NK-92 treated with Interleukin-12 subunit alpha and Interleukin-12 subunit beta, amount 100 ng/mL, for 24 hours (cell line): ENCODE data around the gene RPLP2.

ENCODE experiments used
- DNase-seq: peaks from one replicate; lab custom pipeline; 2025; lab: John Stamatoyannopoulos, UW

The RPLP2 gene

DNA sequence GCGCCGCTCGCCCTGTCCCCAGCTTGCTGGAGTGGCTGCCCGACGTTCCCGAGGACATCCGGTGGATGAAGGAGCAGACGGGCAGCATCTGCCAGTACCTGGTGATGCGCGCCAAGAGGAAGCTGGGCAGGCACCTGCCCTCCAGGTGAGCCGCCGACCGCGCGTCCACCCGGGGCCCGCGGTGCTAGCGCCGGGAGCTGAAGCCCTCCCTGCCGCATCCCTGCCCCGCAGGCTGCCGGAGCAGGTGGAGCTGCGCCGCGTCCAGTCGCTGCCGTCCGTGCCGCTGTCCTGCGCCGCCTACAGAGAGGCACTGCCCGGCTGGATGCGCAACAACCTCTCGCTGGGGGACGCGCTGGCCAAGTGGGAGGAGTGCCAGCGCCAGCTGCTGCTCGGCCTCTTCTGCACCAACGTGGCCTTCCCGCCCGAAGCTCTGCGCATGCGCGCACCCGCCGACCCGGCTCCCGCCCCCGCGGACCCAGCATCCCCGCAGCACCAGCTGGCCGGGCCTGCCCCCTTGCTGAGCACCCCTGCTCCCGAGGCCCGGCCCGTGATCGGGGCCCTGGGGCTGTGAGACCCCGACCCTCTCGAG lies 14.6 kb downstream of the RPLP2 start:
- DNase-seq = no peak

DNA sequence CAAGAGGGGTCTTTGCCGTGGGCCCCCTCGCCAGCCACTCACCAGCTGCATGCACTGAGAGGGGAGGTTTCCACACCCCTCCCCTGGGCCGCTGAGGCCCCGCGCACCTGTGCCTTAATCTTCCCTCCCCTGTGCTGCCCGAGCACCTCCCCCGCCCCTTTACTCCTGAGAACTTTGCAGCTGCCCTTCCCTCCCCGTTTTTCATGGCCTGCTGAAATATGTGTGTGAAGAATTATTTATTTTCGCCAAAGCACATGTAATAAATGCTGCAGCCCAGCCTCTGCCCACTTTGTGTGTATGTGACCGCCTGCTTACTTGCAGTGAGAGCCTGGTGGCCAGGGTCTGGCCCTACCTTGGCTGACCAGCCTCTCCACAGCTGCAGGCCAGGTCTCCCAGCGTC lies 15.2 kb downstream of the RPLP2 start:
- DNase-seq = no peak

DNA sequence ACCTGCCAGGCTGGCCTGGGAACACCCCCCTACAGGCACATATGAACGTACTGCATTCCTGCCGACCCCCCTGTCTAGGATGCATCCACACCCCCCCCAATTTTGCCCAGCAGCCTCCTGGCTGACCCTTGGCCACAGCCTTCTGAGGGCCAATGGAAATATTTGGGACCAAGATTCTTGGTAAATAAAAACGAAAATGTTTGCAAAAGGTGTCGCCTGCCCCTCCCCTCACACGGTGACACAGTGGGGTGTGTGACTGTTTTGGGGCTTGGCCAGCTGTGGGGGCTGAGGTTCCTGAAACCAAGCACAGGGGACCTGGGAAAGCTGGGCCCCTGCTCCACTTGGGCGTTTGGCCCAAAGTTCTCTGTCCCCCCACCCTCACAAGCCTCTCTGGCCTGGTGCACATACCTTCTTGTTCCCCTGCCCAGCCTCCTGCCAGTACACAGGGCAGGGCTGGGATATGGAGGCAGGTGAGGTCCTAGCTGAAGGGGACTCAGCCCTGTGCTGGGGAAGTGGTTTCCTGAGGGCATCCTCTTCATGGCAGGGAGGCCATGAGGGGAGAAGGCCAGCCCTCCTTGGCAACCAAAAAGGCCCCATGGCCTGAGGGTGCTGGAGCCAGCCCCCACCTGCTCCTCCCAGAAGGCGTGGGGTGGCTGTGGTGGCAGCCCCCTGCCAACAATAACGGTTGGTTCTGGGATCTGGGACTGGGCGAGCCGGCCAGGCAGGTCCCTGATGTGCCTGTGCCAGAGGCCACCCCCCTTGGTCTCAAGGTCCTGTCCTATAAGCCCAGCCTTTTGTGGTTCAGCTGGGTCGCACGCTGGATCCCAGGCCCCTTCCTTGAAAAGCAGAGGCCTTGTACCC lies 15.8 kb downstream of the RPLP2 start:
- no peak for DNase-seq

DNA sequence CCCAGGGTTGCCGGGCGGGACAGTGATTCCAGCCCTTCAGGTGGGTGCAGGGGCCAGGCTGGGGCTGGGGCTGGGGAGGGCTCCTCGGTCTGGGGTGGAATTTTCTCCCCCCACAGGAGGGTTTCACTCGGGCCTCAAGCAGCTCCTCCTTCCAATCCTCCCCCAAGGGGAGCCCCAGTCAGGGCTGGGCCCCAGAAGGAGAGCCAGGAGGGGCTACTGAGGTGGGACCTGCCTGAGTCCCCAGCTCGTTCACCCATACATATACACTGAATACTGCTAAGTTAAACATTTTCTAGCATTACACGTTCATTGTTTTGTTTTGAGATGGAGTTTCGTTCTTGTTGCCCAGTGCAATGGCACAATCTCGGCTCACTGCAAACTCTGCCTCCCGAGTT lies 16.5 kb downstream of the RPLP2 start:
- no peak for DNase-seq

DNA sequence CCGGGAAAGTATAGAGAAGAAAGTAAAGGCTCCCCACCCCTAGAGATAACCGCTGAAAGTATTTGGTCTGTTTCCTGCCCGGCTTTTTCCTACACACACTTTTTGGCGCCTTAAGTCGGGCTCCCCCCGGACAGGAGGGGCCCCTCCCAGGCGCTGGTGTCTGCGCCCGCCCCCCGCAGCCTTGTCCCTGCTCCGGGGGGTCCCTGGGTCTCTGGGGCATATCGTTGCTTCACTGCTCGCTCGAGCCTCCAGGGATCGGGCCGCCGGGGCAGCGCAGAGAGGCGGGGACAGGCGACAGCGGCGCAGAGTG lies 17.0 kb downstream of the RPLP2 start:
- no peak for DNase-seq

DNA sequence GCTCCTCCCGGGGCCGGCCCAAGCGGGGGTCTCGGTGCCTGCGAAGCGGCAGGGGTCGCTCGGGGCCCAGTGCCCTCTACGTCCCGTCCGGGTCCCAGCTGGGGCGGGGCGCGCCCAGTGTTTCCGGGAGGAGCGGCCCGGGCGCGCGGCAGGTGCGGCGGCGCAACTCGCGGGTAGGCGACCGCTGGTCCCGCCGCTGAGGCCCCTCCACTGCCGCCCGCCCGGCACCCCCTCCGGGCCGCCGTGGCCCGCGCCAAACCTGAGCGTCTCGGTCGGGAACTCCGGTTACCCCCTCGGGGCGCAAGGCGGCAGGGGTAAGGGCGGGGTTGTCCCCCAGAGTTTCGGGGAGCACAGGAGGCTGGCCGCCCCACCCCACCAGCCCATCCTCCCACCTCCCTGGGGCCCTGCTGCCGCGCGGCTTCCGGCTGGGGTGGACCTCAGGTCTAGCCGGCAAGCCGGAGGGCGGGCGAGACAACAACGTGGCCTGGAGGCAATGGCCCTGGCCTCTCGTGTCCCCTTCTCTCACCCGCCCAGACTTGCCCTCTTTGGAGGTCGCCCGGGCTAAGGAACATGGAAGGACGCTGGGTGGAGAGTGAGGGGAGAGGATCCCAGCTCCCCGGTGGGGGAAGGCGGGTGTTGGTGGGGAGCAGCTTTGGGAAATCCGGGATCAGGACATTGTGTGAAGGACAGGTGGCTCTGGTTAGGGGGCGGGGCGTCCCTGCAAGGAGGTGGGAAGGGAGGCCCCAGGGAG lies 17.6 kb downstream of the RPLP2 start:
- DNase-seq = no peak

DNA sequence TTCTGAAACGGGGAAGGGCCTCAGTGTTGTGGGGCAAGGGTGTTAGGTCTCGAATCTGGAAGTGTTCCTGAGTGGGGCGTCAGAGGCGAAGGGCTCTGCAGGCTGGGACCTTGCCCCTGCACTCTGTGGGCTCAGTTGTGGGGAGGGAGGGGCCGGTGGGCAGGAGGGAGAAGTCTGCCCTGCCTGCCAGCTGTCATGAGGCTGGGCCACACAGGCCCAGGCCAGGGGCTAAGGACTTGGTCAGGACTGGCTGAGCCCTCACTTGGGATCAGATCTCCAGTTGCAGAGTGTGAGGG lies 18.1 kb downstream of the RPLP2 start, which contains the start of gene CRACR2B:
TSS of gene CRACR2B (plus strand) at position 23 of the 296 bp plus-strand sequence. CDS start 689 bp downstream, outside the sequence.
- no peak for DNase-seq

DNA sequence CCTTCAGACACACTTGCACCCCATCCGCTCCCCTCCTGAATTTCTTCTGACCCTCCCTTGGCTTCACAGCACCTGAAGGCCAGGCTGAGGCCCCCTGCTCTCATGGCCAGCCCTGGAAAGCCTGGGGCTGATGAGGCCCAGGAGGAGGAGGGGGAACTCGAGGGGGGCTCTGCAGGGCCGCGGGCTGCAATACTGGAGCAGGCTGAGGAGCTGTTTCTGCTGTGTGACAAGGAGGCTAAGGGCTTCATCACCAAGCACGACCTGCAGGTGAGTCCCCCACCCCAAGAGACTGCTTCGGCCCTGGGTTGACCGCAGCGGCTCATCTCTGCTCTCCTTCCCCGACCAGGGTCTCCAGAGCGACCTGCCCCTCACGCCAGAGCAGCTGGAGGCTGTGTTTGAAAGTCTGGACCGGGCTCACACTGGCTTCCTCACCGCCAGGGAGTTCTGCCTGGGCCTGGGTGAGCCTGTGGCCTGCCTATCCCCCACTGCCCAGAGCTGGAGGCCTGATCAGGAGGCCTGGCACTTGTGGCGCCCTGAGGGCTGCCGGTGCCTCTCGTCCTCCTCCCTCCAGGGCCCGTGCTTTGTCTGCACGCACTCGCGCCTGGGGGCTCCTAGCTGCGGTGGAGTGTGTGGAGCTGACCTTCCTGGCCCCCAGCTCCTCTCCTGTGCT lies 18.9 kb downstream of the RPLP2 start:
- no peak for DNase-seq

DNA sequence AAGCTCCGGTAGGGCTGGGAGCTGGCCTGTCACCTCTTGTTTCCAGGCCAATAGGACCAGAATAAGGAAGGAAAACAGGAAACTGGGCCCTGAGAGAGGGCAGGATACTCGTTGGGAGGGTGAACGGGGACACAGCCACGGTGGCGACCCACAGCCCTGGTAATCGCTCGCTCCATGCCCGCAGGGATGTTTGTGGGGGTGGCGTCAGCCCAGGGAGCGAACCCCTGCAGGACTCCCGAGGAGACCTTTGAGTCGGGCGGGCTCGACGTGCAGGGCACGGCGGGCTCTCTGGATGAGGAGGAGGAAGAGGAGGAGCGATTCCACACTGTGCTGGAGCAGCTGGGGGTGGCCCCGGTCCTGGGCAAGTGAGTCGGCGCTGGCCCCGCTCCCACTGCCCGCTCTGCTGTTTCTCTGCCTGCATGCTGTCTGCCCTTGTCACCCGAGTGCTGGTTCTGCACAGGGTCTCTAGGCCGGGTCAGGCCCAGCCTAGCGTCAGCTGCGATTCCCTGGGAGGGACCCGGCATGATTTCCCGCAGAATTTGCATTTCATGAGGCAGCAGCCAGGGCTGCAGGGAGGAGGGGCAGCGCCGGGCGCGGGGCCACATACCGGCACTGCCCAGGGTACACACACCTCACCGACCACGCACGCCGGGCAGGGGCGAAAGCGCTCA lies 19.5 kb downstream of the RPLP2 start:
- DNase-seq = no peak

DNA sequence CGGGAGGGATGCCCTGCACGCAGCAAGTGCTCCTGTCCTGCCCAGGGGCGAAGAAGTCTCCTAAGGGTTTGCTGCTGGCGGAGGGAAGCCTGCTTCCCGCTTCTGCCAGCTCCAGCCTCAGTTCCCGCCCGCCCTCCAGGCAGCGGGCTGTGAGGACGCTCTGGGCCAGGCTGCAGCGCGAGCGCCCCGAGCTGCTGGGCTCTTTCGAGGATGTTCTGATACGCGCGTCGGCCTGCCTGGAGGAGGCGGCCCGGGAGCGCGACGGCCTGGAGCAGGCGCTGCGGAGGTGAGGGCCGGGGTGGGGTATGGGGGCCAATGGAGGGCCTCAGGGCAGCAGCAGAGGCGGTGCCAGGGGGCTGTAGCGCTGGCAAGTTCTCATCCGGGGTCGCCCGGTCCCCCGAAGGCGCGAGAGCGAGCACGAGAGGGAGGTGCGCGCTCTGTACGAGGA lies 20.1 kb downstream of the RPLP2 start:
- DNase-seq = no peak

DNA sequence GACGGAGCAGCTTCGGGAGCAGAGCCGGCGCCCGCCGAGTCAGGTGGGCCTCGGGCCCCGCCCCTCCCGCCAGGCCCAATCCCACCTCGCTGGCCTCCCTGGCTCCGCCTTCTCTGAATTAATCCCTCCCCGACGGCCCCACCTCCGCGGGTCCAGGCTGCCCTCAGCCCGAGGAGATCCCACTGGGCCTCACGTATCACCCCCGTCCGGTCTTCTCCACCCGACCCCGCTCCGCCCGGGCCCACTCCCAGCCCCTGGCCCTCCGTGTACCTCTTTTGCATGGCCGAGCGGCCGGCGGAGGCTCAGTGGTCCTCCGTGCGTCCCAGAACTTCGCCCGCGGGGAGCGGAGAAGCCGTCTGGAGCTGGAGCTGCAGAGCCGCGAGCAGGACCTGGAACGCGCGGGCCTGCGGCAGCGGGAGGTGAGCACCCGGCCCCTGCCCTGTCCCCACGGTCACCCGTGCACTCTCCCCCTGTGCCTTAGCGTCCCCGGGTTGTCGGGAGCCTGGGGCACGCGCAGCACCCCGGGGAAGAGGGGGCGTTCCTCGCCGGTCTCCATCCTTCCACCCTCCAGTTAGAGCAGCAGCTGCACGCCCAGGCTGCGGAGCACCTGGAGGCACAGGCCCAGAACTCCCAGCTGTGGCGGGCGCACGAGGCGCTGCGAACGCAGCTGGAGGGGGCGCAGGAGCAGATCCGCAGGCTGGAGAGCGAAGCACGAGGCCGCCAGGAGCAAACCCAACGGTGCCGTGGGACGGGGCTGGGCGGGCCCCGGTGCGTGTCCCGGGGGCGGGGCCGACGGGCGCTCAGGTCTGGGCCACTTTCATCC lies 20.7 kb downstream of the RPLP2 start:
- no peak for DNase-seq

DNA sequence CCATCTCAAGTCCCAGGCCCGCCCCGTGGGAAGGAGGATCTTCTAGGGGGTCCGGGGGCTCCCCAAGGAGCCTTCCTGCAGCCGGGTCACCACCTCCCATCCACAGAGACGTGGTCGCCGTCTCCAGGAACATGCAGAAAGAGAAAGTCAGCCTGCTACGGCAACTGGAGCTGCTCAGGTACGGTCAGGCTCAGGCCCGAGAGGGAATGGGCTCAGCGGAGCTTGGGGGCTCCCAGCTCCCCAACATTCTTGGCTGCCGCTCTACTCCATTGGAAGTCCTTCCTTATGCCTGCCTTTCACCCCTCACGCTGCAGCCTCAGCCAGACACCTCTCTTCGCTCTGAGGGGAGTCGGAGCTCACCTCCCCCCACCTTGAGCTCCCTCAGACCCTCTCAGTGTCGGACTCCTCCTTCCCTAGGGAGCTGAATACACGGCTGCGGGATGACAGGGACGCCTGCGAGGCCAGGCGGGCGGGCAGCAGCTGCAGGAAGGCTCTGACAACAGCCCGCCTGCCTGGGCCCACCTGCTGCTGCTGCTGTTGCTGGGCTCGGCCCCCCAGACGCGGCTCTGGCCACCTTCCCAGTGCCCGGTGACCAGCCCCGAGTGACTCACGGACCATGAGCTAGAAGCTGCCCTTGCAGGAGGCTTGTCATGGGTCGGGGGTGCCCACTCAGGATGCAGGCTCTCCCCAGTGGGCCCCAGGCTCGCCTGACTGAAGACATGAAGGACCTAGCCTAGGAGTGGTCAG lies 21.5 kb downstream of the RPLP2 start:
- no peak for DNase-seq

DNA sequence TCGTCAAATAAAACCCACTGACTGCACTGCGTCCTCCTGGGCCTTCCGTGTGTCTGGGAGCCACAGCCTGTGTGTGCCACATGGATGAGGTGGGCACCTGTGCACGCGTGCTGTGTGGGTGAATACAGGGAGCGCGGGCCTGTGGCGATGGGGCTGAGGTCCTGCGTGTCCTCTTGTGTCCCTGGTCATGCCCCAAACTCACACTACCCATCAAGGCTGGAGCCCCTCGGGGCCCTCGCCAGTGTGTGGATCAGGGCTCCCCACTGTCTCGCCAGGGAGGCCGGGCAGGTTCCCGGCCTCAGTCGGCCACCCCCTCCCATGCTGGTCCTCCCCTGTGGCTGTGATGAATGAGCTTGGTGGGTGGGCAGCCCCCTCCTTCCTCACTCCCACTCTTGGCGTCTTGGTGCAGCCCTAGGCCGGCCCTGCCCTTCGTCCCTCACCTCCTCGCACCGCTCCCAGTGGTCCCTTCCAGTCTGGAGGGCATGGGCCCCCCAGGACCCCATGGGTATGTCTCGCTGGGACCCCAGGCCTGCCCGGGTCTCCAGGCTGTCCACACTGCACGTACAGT lies 22.3 kb downstream of the RPLP2 start:
- no peak for DNase-seq

DNA sequence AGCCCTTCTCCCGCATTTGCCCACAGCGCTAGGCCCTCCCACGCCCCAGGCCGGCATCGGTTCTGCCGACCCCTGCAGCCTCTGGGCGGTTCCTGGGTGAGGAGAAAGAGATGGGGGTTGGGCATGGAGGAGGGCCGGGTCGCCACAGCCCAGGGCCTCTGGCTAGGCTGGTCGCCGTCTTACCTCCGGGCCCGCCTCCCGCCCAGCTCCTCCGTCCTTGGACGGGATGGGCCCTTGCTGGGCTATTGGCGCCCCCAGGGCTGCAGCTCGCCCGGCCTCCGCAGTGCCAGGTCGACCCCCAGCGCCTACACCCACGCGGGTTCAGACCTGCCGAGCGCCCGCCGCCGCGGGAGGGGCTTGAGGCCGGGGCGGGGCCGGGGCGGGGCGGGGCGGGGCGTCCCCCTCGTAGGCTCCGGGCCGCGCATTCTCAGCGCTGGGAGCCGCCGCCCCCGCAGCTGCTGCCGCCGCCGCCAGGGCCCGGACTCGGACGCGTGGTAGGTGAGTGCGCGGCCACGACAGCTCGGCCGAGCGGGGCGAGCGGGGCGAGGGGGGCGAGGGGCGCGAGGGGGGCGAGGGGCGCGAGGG lies 22.9 kb downstream of the RPLP2 start, which contains the start of gene CD151:
TSS of gene CD151 (plus strand) at position 424 of the 585 bp plus-strand sequence. CDS start 3,118 bp downstream, outside the sequence.
- DNase-seq = no peak

DNA sequence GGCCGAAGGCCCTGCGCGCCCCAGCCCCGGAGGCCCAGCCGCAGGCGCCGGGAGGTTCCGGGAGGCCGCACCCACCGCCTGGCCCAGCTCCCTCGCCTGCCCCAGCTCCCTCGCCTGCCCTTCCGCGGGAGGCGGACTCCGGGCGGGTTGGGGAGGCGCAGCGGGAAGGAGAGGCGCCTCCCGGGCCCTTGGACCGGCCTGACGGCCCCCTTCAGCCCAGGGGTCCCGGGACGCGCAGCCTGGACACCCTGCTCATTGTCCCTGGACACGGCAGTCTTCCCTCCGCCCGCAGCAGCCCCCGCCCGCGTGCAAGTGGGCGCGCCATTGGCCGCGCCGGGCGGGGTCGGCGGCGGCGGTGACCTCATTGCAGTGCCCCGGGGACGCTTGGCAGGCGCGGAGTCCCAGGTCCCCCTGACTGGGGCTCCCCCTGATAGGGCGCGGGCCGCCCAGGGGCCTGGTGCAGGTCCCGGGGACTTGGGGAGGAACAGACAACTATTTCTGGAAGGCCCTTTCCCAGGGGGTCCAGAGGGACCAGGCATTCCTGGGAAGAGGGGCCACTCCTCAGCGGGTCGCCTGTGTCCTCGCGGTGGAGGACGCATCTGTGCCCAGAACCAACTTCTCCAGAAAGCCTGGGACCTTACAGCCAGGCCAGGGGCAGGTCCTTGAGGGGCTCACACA lies 23.5 kb downstream of the RPLP2 start:
- DNase-seq = no peak

DNA sequence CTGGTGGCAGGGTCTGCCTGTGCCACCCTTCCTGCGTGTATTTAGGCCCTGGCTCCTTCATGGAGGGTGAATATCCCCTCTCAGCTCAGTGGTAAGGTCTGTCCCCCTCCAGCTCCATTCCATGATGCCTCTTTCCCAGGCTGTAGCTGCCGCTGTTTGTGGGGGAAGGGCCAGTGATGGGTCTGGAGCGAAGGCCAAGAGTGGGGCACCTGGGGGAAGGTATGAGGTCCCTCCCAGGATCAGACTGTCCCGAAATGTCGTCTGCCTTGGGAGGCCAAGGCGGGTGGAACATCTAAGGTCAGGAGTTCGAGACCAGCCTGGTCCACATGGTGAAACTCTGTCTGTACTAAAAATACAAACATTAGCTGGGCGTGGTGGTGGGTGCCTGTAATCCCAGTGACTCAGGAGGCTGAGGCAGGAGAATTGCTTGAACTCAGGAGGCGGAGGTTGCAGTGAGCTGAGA lies 24.1 kb downstream of the RPLP2 start:
- no peak for DNase-seq

DNA sequence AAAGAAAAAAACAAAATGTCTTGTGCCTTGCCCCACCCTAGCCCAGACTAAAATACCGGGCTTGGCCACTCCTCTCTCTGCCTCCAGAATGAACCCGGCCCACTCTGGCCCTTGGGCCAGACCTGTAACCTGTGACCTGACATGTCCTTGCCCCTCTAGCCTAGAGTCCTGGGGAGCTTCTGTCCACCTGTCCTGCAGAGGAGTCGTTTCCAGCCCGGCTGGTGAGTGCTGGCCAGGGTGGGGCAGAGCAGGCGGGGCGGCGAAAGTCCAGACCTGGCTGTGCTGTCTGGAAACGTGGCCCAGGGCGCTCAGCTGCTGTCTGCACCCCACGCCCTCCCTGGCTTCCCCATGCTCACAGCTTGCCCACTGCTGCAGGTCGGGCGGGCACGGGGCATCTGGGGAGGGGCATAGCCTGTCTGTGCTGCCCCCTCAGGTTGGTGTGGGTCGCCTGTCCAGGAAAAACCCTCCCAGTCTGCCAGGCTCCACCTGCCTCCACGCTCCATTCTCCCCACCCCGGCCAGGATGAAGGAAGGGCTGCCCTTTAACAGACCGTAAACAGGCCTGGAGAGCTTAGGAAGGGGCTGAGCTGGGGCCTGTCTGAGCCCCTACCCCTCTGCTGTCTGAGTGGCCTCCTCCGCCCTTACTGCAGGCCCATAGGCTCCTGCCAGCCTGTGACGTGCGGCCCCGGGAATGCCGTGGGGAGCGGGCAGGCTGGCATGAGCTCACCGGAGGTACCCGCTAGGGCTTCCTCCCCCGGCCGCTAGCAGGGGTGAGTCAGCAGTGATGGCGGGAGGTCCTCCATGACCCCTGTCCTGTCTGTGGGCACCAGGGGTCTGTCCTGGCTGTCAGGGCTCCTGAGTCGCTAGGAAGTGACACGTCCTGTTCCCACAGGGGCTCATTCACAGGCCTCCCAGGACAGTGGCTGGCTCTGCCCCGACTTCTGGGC lies 24.9 kb downstream of the RPLP2 start:
- DNase-seq = no peak

DNA sequence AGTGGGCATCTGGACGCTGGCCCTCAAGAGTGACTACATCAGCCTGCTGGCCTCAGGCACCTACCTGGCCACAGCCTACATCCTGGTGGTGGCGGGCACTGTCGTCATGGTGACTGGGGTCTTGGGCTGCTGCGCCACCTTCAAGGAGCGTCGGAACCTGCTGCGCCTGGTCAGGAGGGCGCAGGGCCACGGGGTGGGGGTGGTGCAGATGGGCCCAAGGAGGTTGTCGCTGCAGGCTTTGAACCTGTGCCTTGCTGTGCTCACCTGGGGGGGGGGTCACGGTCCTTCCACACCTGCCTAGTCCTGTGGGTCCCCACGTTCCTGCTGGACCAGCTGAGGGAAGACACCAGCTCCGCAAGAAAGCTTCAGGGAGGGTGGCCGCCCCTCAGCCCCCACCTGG lies 26.5 kb downstream of the RPLP2 start:
- no peak for DNase-seq
